NCI-H1092 (cell line): ENCODE data around the gene PDCD1LG2.
"Not testable (repeated sequence)": the region's sequence is repeated elsewhere in the genome, so short reads cannot be mapped to it uniquely, and the experiment has no call there.

Experiments
- DNase-seq: peaks from one replicate; lab custom pipeline; 2025; lab: John Stamatoyannopoulos, UW

Gene PDCD1LG2

GRCh38 chr9:5493679-5494511 is 16.4 kb upstream of the PDCD1LG2 start:
- no peak for DNase-seq

GRCh38 chr9:5494765-5495164 is 15.6 kb upstream of the PDCD1LG2 start:
- not testable (repeated sequence) for DNase-seq

- DNase-seq, result no peak
Measured at GRCh38 chr9:5499157-5499556, 11.2 kb upstream of the PDCD1LG2 start.

GRCh38 chr9:5499889-5500398 is 10.4 kb upstream of the PDCD1LG2 start:
- DNase-seq, result peak; percentile 61

- DNase-seq, result peak; percentile 60
Measured at GRCh38 chr9:5500441-5501235, 9.7 kb upstream of the PDCD1LG2 start.

GRCh38 chr9:5502553-5502952 is 7.8 kb upstream of the PDCD1LG2 start:
- no peak for DNase-seq

- no peak for DNase-seq
Measured at GRCh38 chr9:5509573-5509972, 758 bp upstream of the PDCD1LG2 start.

- DNase-seq, result no peak
Measured at GRCh38 chr9:5510989-5511388, 658 bp downstream of the PDCD1LG2 start.

GRCh38 chr9:5511476-5511875 is 1.1 kb downstream of the PDCD1LG2 start:
- no peak for DNase-seq

GRCh38 chr9:5511935-5512580 is 1.7 kb downstream of the PDCD1LG2 start:
- DNase-seq, result no peak

GRCh38 chr9:5512658-5513452 is 2.5 kb downstream of the PDCD1LG2 start:
- no peak for DNase-seq

GRCh38 chr9:5513966-5514616 is 3.8 kb downstream of the PDCD1LG2 start:
- DNase-seq, result no peak

- DNase-seq, result no peak
Measured at GRCh38 chr9:5514617-5515260, 4.4 kb downstream of the PDCD1LG2 start.

GRCh38 chr9:5515261-5515650 is 4.9 kb downstream of the PDCD1LG2 start:
- no peak for DNase-seq

- no peak for DNase-seq
Measured at GRCh38 chr9:5516453-5517220, 6.3 kb downstream of the PDCD1LG2 start.

- DNase-seq, result no peak
Measured at GRCh38 chr9:5518171-5518936, 8.0 kb downstream of the PDCD1LG2 start.

GRCh38 chr9:5518937-5519319 is 8.6 kb downstream of the PDCD1LG2 start:
- no peak for DNase-seq

GRCh38 chr9:5524090-5524489 is 13.8 kb downstream of the PDCD1LG2 start:
- no peak for DNase-seq

GRCh38 chr9:5529683-5530221 is 19.4 kb downstream of the PDCD1LG2 start:
- DNase-seq, result no peak
